Sigmoid colon (tissue), 7 donors: ENCODE data around the gene S1PR5. TPM values are rescaled to one million over a fixed set of nuclear protein-coding genes. Genes with fewer than 3 reads are reported as not detected.
A peak's percentile ranks its signal among the peaks of the same experiment; 100 is the strongest.

Experiments used
- DNase-seq: peaks from one replicate; pipeline ENCODE4 v3.0.0-alpha.2; 2019
- H3K27ac ChIP-seq, 4 donors: fragments of 200-600 bp; sonication (generic); one replicate each; pipeline ENCODE4 v1.5.1; 2016 to 2019; ENCODE audit warnings: mild to moderate bottlenecking in 1 of 4
- H3K27me3 ChIP-seq, 3 donors: fragments of 200-600 bp; sonication (generic); one replicate each; pipeline ENCODE4 v1.5.1; 2019; ENCODE audit warnings: mild to moderate bottlenecking in 1 of 3
- H3K36me3 ChIP-seq, 4 donors: fragments of 200-600 bp; sonication (generic); one replicate each; pipeline ENCODE4 v1.5.1; 2016 to 2019
- H3K4me1 ChIP-seq, 4 donors: fragments of 200-600 bp; sonication (generic); one replicate each; pipeline ENCODE4 v1.5.1; 2017 to 2019
- H3K4me3 ChIP-seq, 4 donors: fragments of 200-600 bp; sonication (generic); one replicate each; pipeline ENCODE4 v1.5.1; 2017 to 2019; ENCODE audit warnings: mild to moderate bottlenecking in 2 of 4, moderate library complexity in 1 of 4
- H3K9me3 ChIP-seq, 4 donors: fragments of 200-600 bp in 3 of 4; sonication (generic) in 3 of 4; one replicate each; pipeline versions ENCODE4 v1.5.1 to v1.6.1; 2013 to 2019
- CTCF ChIP-seq, 4 experiments: fragments of 450-650 bp in 3 of 4; fragments of 200-600 bp in 1 of 4; IDR thresholded peaks; one replicate each; pipeline ENCODE4 v1.5.1; 2016 to 2019; ENCODE audit warnings: antibody characterized with exemption in 4 of 4, mild to moderate bottlenecking in 3 of 4, moderate library complexity in 2 of 4
- EP300 ChIP-seq, 4 donors: sonication (generic); formaldehyde crosslinking; IDR thresholded peaks; one replicate each; pipeline ENCODE4 v1.6.1; 2017; ENCODE audit warnings: antibody characterized with exemption in 4 of 4
- POLR2A ChIP-seq, 2 donors: fragments of 450-650 bp; IDR thresholded peaks; one replicate each; pipeline ENCODE4 v1.6.1; 2016; ENCODE audit warnings: antibody characterized with exemption in 2 of 2, mild to moderate bottlenecking in 2 of 2, moderate library complexity in 2 of 2
- POLR2AphosphoS5 ChIP-seq, 4 donors: sonication (generic); formaldehyde crosslinking; IDR thresholded peaks; one replicate each; pipeline ENCODE4 v1.6.1; 2017; ENCODE audit warnings: antibody characterized with exemption in 4 of 4
- WGBS, 2 donors: extraction: QIAGEN DNeasy Blood & Tissue Kit; methylation state at CpG; one replicate each; pipeline ENCODE4 v1.1.7; 2013; 5-methylcytosine and 5-hydroxymethylcytosine counted together
- intact Hi-C: fragments of 100-400 bp; cut with DNase I; formaldehyde crosslinking; loops from one replicate; pipeline ENCODE4 v1.15.1; 2023
- polyA plus RNA-seq, 3 donors: library from polyadenylated mRNA; stranded (reverse); fragments of 200-250 nt; gene quantifications; one replicate each; pipeline ENCODE4 v1.2.3, GENCODE V29; 2013
- total RNA-seq, 4 donors: library from RNA; depleted of rRNA; stranded (reverse); fragments of >200 nt; gene quantifications; one replicate each; pipeline ENCODE4 v1.1.0, GENCODE V29; 2016
- donor health status: healthy with polysubstance abuse.
- donor health status: Bipolar disorder and iron deficiency.
- donor health status: healthy.

S1PR5 gene
- total and polyA plus RNA-seq, 7 donors = 0.07 TPM; not detected in 6

GRCh38 chr19:10548746-10549276 lies 31.6 kb upstream of the S1PR5 start:
- DNase-seq = no peak
- Histone ChIP-seq H3K4me3 (no peak overlapping the region), H3K27me3 (no peaks in the 10 kb centered on the region), H3K36me3 (peaks cover 17 to 74% (median 47%) of the 10 kb centered on the region in 4 donors), H3K9me3 (no peaks in the 10 kb centered on the region), H3K27ac (no peak overlapping the region), H3K4me1 (peaks cover 0 to 18% (median 17%) of the 10 kb centered on the region in 4 donors)
- WGBS, 2 donors = 97% methylated on average over 18 of the region's 18 CpGs
- intact Hi-C loops = no loop called here
- TF ChIP-seq POLR2AphosphoS5 (IDR thresholded peaks at IDR 0.05) = no peak
- no peak for TF ChIP-seq CTCF (IDR thresholded peaks at IDR 0.05)
- TF ChIP-seq EP300 (IDR thresholded peaks at IDR 0.05) = no peak
- TF ChIP-seq POLR2A (IDR thresholded peaks at IDR 0.05) = no peak

GRCh38 chr19:10546817-10547216 lies 29.6 kb upstream of the S1PR5 start:
- Histone ChIP-seq H3K4me1 (peaks cover 0 to 24% (median 21%) of the 10 kb centered on the region in 4 donors), H3K36me3 (peaks cover 14 to 54% (median 27%) of the 10 kb centered on the region in 4 donors), H3K4me3 (no peak overlapping the region), H3K27me3 (no peaks in the 10 kb centered on the region), H3K9me3 (no peaks in the 10 kb centered on the region), H3K27ac (no peak overlapping the region)
- intact Hi-C loops = no loop called here
- DNase-seq = no peak
- 93 to 96% methylated on average over 17 of the region's 17 CpGs for WGBS, 2 donors
- TF ChIP-seq POLR2A (IDR thresholded peaks at IDR 0.05) = no peak
- TF ChIP-seq CTCF (IDR thresholded peaks at IDR 0.05) = no peak
- TF ChIP-seq POLR2AphosphoS5 (IDR thresholded peaks at IDR 0.05) = no peak
- TF ChIP-seq EP300 (IDR thresholded peaks at IDR 0.05) = no peak

- 37 to 60% methylated on average over 23 of the region's 23 CpGs for WGBS, 2 donors
Observed at GRCh38 chr19:10544753-10545251, 27.6 kb upstream of the S1PR5 start.

GRCh38 chr19:10544242-10544752 lies 27.1 kb upstream of the S1PR5 start:
- Histone ChIP-seq H3K9me3 (no peaks in the 10 kb centered on the region), H3K4me1 (peaks cover 0 to 24% (median 21%) of the 10 kb centered on the region in 4 donors), H3K27ac (peak overlapping the region; percentile 87 to 95 (median 88)), H3K27me3 (no peaks in the 10 kb centered on the region), H3K36me3 (peaks cover 6 to 29% (median 14%) of the 10 kb centered on the region in 4 donors), H3K4me3 (peak overlapping the region; percentile 74 to 97 (median 90))
- 13 to 22% methylated on average over 22 of the region's 22 CpGs for WGBS, 2 donors
- no peak for DNase-seq
- intact Hi-C loops = loop anchor here (5.0 kb wide), 1 partner anchor 42 kb away; the partner anchor contains the start of gene KEAP1
- TF ChIP-seq EP300 (IDR thresholded peaks at IDR 0.05) (no peak), POLR2AphosphoS5 (IDR thresholded peaks at IDR 0.05) (no peak), POLR2A (IDR thresholded peaks at IDR 0.05) (no peak), CTCF (IDR thresholded peaks at IDR 0.05) (no peak)

More at GRCh38 chr19:10544753-10545251, 27.6 kb upstream of the S1PR5 start:
- Histone ChIP-seq H3K27ac (peak overlapping the region; percentile 87 to 95 (median 88)), H3K4me3 (peak overlapping the region; percentile 74 to 97 (median 90)), H3K27me3 (no peaks in the 10 kb centered on the region), H3K4me1 (peaks cover 0 to 24% (median 21%) of the 10 kb centered on the region in 4 donors), H3K36me3 (peaks cover 7 to 34% (median 19%) of the 10 kb centered on the region in 4 donors), H3K9me3 (no peaks in the 10 kb centered on the region)
- intact Hi-C loops = loop anchor here (5.0 kb wide), 1 partner anchor 43 kb away; the partner anchor contains the start of gene KEAP1
- DNase-seq = no peak
- no peak for TF ChIP-seq CTCF (IDR thresholded peaks at IDR 0.05)
